ENCODE measurements around the gene TAF3.

Gene TAF3

DNA sequence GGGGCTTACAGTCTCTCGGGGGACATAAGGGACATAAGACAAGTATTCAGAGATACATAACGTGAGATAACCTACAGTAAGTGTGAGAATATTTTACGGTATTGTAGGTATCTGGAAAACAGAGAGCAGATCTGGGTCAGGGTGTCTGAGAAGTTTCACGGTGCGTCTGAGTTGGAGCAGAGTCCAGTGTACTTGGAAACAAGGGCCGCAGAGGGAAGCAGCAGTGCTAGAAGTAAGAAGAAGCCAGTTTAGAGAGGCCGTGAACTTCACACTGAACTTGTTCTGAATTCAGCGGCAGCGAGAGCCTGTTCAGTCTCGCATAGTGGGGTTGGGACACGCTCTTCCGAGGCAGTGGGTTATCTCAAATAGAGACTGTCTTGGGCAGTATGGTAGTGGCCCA, 85.5 kb downstream of the TAF3 start:
- H3K9me3 ChIP-seq (ENCODE audit: control extremely low read depth in 1 of 5, control insufficient read depth in 4 of 5, insufficient read depth in 2 of 5, low read depth in 1 of 5, low read length in 4 of 5): no peaks in the 10 kb centered on the region
- ChIA-PET CTCF (no interaction called here), POLR2A (no interaction called here)
- no peak overlapping the region for H3K27ac ChIP-seq (ENCODE audit: insufficient read depth in 1 of 2, low read depth in 1 of 2, low read length in 2 of 2, poor library complexity in 1 of 2, severe bottlenecking in 2 of 2)
- peaks cover 0 to 2% (median under 1%) of the 10 kb centered on the region in 4 experiments for H3K36me3 ChIP-seq (ENCODE audit: control insufficient read depth in 4 of 4, insufficient read depth in 4 of 4, low read length in 3 of 4)
- H3K4me1 ChIP-seq (ENCODE audit: control extremely low read depth in 1 of 4, control insufficient read depth in 4 of 4, insufficient read depth in 4 of 4, low read length in 3 of 4): no peaks in the 10 kb centered on the region
- H3K27me3 ChIP-seq (replicated peaks in 2 of 5; ENCODE audit: control insufficient read depth in 4 of 5, insufficient read depth in 5 of 5, low read length in 4 of 5): no peaks in the 10 kb centered on the region
- DNase-seq: no peak
- H3K4me3 ChIP-seq (ENCODE audit: control insufficient read depth in 1 of 7, extremely low read depth in 1 of 7, insufficient read depth in 4 of 7, low read depth in 2 of 7, low read length in 6 of 7): no peak overlapping the region
- 98% methylated on average over 11 of the region's 12 CpGs for WGBS (ENCODE audit: insufficient coverage)

- ChIA-PET CTCF (no interaction called here), POLR2A (no interaction called here)
- Histone ChIP-seq H3K36me3 (ENCODE audit: control insufficient read depth in 4 of 4, insufficient read depth in 4 of 4, low read length in 3 of 4) (peaks cover 0 to 2% (median 0%) of the 10 kb centered on the region in 4 experiments), H3K27me3 (replicated peaks in 2 of 5; ENCODE audit: control insufficient read depth in 4 of 5, insufficient read depth in 5 of 5, low read length in 4 of 5) (no peaks in the 10 kb centered on the region), H3K4me1 (ENCODE audit: control extremely low read depth in 1 of 4, control insufficient read depth in 4 of 4, insufficient read depth in 4 of 4, low read length in 3 of 4) (no peaks in the 10 kb centered on the region), H3K27ac (ENCODE audit: insufficient read depth in 1 of 2, low read depth in 1 of 2, low read length in 2 of 2, poor library complexity in 1 of 2, severe bottlenecking in 2 of 2) (no peak overlapping the region), H3K9me3 (ENCODE audit: control extremely low read depth in 1 of 5, control insufficient read depth in 4 of 5, insufficient read depth in 2 of 5, low read depth in 1 of 5, low read length in 4 of 5) (no peaks in the 10 kb centered on the region), H3K4me3 (ENCODE audit: control insufficient read depth in 1 of 7, extremely low read depth in 1 of 7, insufficient read depth in 4 of 7, low read depth in 2 of 7, low read length in 6 of 7) (no peak overlapping the region)
- no CpG with 5 or more reads among the region's 2 CpGs for WGBS (ENCODE audit: insufficient coverage)
- DNase-seq: no peak
Observed at GRCh38 chr10:7906128-7906527, 87.8 kb downstream of the TAF3 start.

- no peaks in the 10 kb centered on the region for H3K4me1 ChIP-seq (ENCODE audit: control extremely low read depth in 1 of 4, control insufficient read depth in 4 of 4, insufficient read depth in 4 of 4, low read length in 3 of 4)
- no peak overlapping the region for H3K27ac ChIP-seq (ENCODE audit: insufficient read depth in 1 of 2, low read depth in 1 of 2, low read length in 2 of 2, poor library complexity in 1 of 2, severe bottlenecking in 2 of 2)
- H3K4me3 ChIP-seq (ENCODE audit: control insufficient read depth in 1 of 7, extremely low read depth in 1 of 7, insufficient read depth in 4 of 7, low read depth in 2 of 7, low read length in 6 of 7): no peak overlapping the region
- H3K9me3 ChIP-seq (ENCODE audit: control extremely low read depth in 1 of 5, control insufficient read depth in 4 of 5, insufficient read depth in 2 of 5, low read depth in 1 of 5, low read length in 4 of 5): no peaks in the 10 kb centered on the region
- no peaks in the 10 kb centered on the region for H3K27me3 ChIP-seq (replicated peaks in 2 of 5; ENCODE audit: control insufficient read depth in 4 of 5, insufficient read depth in 5 of 5, low read length in 4 of 5)
- peaks cover 0 to 2% (median 0%) of the 10 kb centered on the region in 4 experiments for H3K36me3 ChIP-seq (ENCODE audit: control insufficient read depth in 4 of 4, insufficient read depth in 4 of 4, low read length in 3 of 4)
- WGBS (ENCODE audit: insufficient coverage): 100% methylated on average over 4 of the region's 8 CpGs
- CTCF ChIA-PET: no interaction called here
- DNase-seq: no peak
- POLR2A ChIA-PET: no interaction called here
Observed at GRCh38 chr10:7908541-7909210, 90.4 kb downstream of the TAF3 start.

DNA sequence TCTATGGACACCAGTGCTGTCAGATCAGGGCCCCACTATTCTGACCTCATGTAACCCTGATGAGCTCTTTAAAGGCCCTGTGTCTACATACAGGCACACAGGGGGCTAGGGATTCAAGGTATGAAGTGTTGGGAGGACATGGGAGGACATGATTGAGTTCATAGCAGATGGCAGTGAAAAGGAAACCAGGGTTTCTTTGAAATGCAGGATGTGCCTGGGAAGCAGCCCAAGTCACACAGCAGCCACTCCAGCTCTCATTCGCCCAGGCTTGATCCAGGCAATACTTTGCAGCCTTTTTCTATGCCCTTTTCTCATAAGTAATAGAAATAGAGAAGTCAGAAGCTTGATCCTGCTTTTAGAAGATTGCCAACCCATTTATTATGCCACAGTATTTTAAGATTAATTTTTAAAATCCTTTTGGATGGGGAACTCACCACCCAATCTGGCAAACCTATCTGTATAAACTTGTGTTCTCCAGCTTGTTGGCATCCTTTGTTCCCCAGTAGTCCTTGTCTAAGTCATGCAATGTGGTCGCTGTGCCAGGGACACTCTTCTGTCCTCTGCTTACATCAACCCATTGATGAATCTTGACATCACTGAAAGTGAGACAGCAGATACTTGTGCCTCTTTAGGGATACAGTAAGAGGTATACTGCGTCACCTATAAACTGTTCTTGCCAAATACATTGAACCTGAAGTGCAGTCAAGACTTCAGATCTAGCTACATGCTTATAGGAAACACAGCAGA, 95.0 kb downstream of the TAF3 start:
- POLR2A ChIA-PET: no interaction called here
- Histone ChIP-seq H3K9me3 (ENCODE audit: control extremely low read depth in 1 of 5, control insufficient read depth in 4 of 5, insufficient read depth in 2 of 5, low read depth in 1 of 5, low read length in 4 of 5) (no peaks in the 10 kb centered on the region), H3K4me3 (ENCODE audit: control insufficient read depth in 1 of 7, extremely low read depth in 1 of 7, insufficient read depth in 4 of 7, low read depth in 2 of 7, low read length in 6 of 7) (no peak overlapping the region), H3K27ac (ENCODE audit: insufficient read depth in 1 of 2, low read depth in 1 of 2, low read length in 2 of 2, poor library complexity in 1 of 2, severe bottlenecking in 2 of 2) (no peak overlapping the region), H3K4me1 (ENCODE audit: control extremely low read depth in 1 of 4, control insufficient read depth in 4 of 4, insufficient read depth in 4 of 4, low read length in 3 of 4) (no peaks in the 10 kb centered on the region), H3K27me3 (replicated peaks in 2 of 5; ENCODE audit: control insufficient read depth in 4 of 5, insufficient read depth in 5 of 5, low read length in 4 of 5) (no peaks in the 10 kb centered on the region), H3K36me3 (ENCODE audit: control insufficient read depth in 4 of 4, insufficient read depth in 4 of 4, low read length in 3 of 4) (peaks cover 0 to 2% (median 0%) of the 10 kb centered on the region in 4 experiments)
- no peak for DNase-seq
- 100% methylated on average over 3 of the region's 3 CpGs for WGBS (ENCODE audit: insufficient coverage)
- CTCF ChIA-PET: no interaction called here

- POLR2A ChIA-PET: no interaction called here
- CTCF ChIA-PET: no interaction called here
- Histone ChIP-seq H3K9me3 (ENCODE audit: control extremely low read depth in 1 of 5, control insufficient read depth in 4 of 5, insufficient read depth in 2 of 5, low read depth in 1 of 5, low read length in 4 of 5) (no peaks in the 10 kb centered on the region), H3K4me1 (ENCODE audit: control extremely low read depth in 1 of 4, control insufficient read depth in 4 of 4, insufficient read depth in 4 of 4, low read length in 3 of 4) (no peaks in the 10 kb centered on the region), H3K36me3 (ENCODE audit: control insufficient read depth in 4 of 4, insufficient read depth in 4 of 4, low read length in 3 of 4) (no peaks in the 10 kb centered on the region), H3K4me3 (ENCODE audit: control insufficient read depth in 1 of 7, extremely low read depth in 1 of 7, insufficient read depth in 4 of 7, low read depth in 2 of 7, low read length in 6 of 7) (no peak overlapping the region), H3K27ac (ENCODE audit: insufficient read depth in 1 of 2, low read depth in 1 of 2, low read length in 2 of 2, poor library complexity in 1 of 2, severe bottlenecking in 2 of 2) (no peak overlapping the region), H3K27me3 (replicated peaks in 2 of 5; ENCODE audit: control insufficient read depth in 4 of 5, insufficient read depth in 5 of 5, low read length in 4 of 5) (no peaks in the 10 kb centered on the region)
- DNase-seq: no peak
- WGBS (ENCODE audit: insufficient coverage): no CpG with 5 or more reads among the region's 1 CpG
Observed at GRCh38 chr10:7915923-7916536, 97.7 kb downstream of the TAF3 start.

DNA sequence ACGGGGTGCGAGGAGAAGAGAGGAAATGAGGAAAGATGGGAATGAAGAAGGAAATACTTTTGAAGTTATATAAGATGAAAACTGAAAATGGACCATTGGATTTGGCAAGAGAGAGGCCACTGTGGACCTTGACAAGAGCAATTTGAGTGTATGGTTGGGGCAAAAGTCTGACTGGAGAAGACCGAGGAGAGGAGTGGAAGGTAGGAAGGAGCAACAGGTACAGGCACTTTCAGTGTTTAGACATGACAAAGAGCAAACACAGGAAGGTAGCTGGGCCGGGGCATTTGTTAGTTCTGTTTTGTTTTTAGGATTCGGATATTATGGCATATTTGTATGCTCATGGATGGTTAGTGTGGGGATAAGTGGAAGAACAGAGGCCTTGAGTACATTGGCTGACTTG, 99.4 kb downstream of the TAF3 start:
- Histone ChIP-seq H3K4me3 (ENCODE audit: control insufficient read depth in 1 of 7, extremely low read depth in 1 of 7, insufficient read depth in 4 of 7, low read depth in 2 of 7, low read length in 6 of 7) (no peak overlapping the region), H3K36me3 (ENCODE audit: control insufficient read depth in 4 of 4, insufficient read depth in 4 of 4, low read length in 3 of 4) (no peaks in the 10 kb centered on the region), H3K27ac (ENCODE audit: insufficient read depth in 1 of 2, low read depth in 1 of 2, low read length in 2 of 2, poor library complexity in 1 of 2, severe bottlenecking in 2 of 2) (no peak overlapping the region), H3K27me3 (replicated peaks in 2 of 5; ENCODE audit: control insufficient read depth in 4 of 5, insufficient read depth in 5 of 5, low read length in 4 of 5) (no peaks in the 10 kb centered on the region), H3K9me3 (ENCODE audit: control extremely low read depth in 1 of 5, control insufficient read depth in 4 of 5, insufficient read depth in 2 of 5, low read depth in 1 of 5, low read length in 4 of 5) (no peaks in the 10 kb centered on the region), H3K4me1 (ENCODE audit: control extremely low read depth in 1 of 4, control insufficient read depth in 4 of 4, insufficient read depth in 4 of 4, low read length in 3 of 4) (no peaks in the 10 kb centered on the region)
- DNase-seq: no peak
- WGBS (ENCODE audit: insufficient coverage): 100% methylated on average over 5 of the region's 5 CpGs
- ChIA-PET CTCF (no interaction called here), POLR2A (no interaction called here)

- CTCF ChIA-PET: no interaction called here
- no CpG with 5 or more reads among the region's 3 CpGs for whole genome bisulfite sequencing (ENCODE audit: insufficient coverage)
- no peaks in the 10 kb centered on the region for H3K27me3 ChIP-seq (replicated peaks in 2 of 5; ENCODE audit: control insufficient read depth in 4 of 5, insufficient read depth in 5 of 5, low read length in 4 of 5)
- no peak overlapping the region for H3K27ac ChIP-seq (ENCODE audit: insufficient read depth in 1 of 2, low read depth in 1 of 2, low read length in 2 of 2, poor library complexity in 1 of 2, severe bottlenecking in 2 of 2)
- H3K9me3 ChIP-seq (ENCODE audit: control extremely low read depth in 1 of 5, control insufficient read depth in 4 of 5, insufficient read depth in 2 of 5, low read depth in 1 of 5, low read length in 4 of 5): no peaks in the 10 kb centered on the region
- DNase-seq: no peak
- H3K36me3 ChIP-seq (ENCODE audit: control insufficient read depth in 4 of 4, insufficient read depth in 4 of 4, low read length in 3 of 4): no peaks in the 10 kb centered on the region
- no peaks in the 10 kb centered on the region for H3K4me1 ChIP-seq (ENCODE audit: control extremely low read depth in 1 of 4, control insufficient read depth in 4 of 4, insufficient read depth in 4 of 4, low read length in 3 of 4)
- POLR2A ChIA-PET: no interaction called here
- H3K4me3 ChIP-seq (ENCODE audit: control insufficient read depth in 1 of 7, extremely low read depth in 1 of 7, insufficient read depth in 4 of 7, low read depth in 2 of 7, low read length in 6 of 7): no peak overlapping the region
Observed at GRCh38 chr10:7922707-7923106, 104.4 kb downstream of the TAF3 start.
